Activated CD8-positive, alpha-beta T cell treated with anti-CD3 and anti-CD28 coated beads, Interleukin-2, amount 10 ng/mL, durations not matched to agents 7 days and 5 days (primary cell): ENCODE results near the gene RNF25. TPM values are rescaled to one million over a fixed set of nuclear protein-coding genes. Genes with fewer than 3 reads are reported as not detected.

ENCODE experiments used
- ATAC-seq: fragments of 150-1000 bp; cut with Tn5 transposase; one replicate; pipeline ENCODE4 v1.10.0; 2021; ENCODE audit warnings: moderate library complexity
- CTCF ChIA-PET: fragments of 350-600 bp; sonication (Branson Sonifier 250); formaldehyde crosslinking; loops from one replicate; lab custom pipeline; 2021; ENCODE audit warnings: antibody characterized with exemption; lab: Charles Lee
- POLR2A ChIA-PET: fragments of 350-600 bp; sonication (Branson Sonifier 250); formaldehyde crosslinking; loops from one replicate; lab custom pipeline; 2021; ENCODE audit warnings: antibody characterized with exemption; lab: Charles Lee
- DNase-seq: peaks from one replicate; pipeline ENCODE4 v3.0.0-alpha.2; 2020
- H3K27ac Mint-ChIP-seq: one replicate; pipeline ENCODE4 v1.8.0; 2021; ENCODE audit warnings: mild to moderate bottlenecking, mixed read lengths
- H3K27me3 Mint-ChIP-seq: one replicate; pipeline ENCODE4 v1.8.0; 2021; ENCODE audit warnings: low read depth, mixed read lengths
- H3K36me3 Mint-ChIP-seq: one replicate; pipeline ENCODE4 v1.8.0; 2021; ENCODE audit warnings: low read depth, mixed read lengths
- H3K4me1 Mint-ChIP-seq: one replicate; pipeline ENCODE4 v1.8.0; 2021; ENCODE audit warnings: low read depth, mixed read lengths
- H3K4me3 Mint-ChIP-seq: one replicate; pipeline ENCODE4 v1.8.0; 2021; ENCODE audit warnings: mild to moderate bottlenecking, mixed read lengths
- H3K9me3 Mint-ChIP-seq: one replicate; pipeline ENCODE4 v1.8.0; 2022; ENCODE audit warnings: mixed read lengths; ENCODE audit not compliant: insufficient read depth
- total RNA-seq, 2 experiments: library from RNA; stranded (reverse); gene quantifications; one replicate each; pipeline ENCODE4 v1.2.3, GENCODE V29; 2021

Gene RNF25
- total RNA-seq, 2 experiments from 2014 or later = 19.0 to 25.8 TPM

DNA sequence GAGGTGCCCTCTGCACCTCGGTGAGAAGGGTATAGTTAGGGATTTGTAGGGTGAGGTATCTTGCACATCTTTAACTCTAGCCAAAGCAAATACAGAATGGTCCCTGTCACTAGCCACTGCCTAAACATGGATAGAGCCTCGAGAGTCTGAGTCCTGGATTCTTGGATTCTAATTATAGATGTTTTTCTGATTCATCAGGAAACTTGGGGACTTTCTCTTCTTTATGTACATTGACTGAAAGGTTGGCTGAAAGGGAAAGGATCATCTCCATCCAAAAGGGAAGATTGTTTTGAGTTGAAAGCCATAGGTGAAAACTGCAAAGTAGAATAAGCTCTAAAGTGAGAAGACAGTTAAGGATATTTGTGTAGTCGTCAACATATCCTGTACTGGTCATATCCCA lies 8.3 kb upstream of the RNF25 start:
- ATAC-seq (no peak), DNase-seq (no peak)
- ChIA-PET CTCF (no interaction called here), POLR2A (no interaction called here)
- Mint-ChIP-seq H3K27me3 (no peaks in the 10 kb centered on the region), H3K36me3 (peaks cover 2% of the 10 kb centered on the region), H3K9me3 (no peaks in the 10 kb centered on the region), H3K4me3 (no peak overlapping the region), H3K27ac (no peak overlapping the region), H3K4me1 (no peaks in the 10 kb centered on the region)

GRCh38 chr2:218679119-218679518 lies 7.3 kb upstream of the RNF25 start:
- H3K27ac Mint-ChIP-seq = no peak overlapping the region
- DNase-seq (no peak), ATAC-seq (no peak)
- ChIA-PET POLR2A (no interaction called here), CTCF (interaction anchor here (3.0 kb wide), 1 partner anchor 8 kb away, joined by 13 read pairs; no protein-coding TSS in a partner anchor)
- no peaks in the 10 kb centered on the region for H3K36me3 Mint-ChIP-seq
- no peak overlapping the region for H3K4me3 Mint-ChIP-seq
- H3K27me3 Mint-ChIP-seq = no peaks in the 10 kb centered on the region
- H3K4me1 Mint-ChIP-seq = no peaks in the 10 kb centered on the region
- no peaks in the 10 kb centered on the region for H3K9me3 Mint-ChIP-seq

GRCh38 chr2:218671097-218671653 lies 627 bp downstream of the RNF25 start:
- ChIA-PET POLR2A (interaction anchor here (0.9 to 4.0 kb wide), 4 partner anchors 11 to 404 kb away, joined by 3 to 39 read pairs (median 3); partner anchors contain the start of genes BCS1L and ZNF142), CTCF (interaction anchor here (1.0 to 5.9 kb wide), 8 partner anchors 12 to 414 kb away, joined by 3 to 51 read pairs (median 8); partner anchors contain the start of genes BCS1L, TTLL4 and ZNF142)
- H3K9me3 Mint-ChIP-seq = no peaks in the 10 kb centered on the region

DNA sequence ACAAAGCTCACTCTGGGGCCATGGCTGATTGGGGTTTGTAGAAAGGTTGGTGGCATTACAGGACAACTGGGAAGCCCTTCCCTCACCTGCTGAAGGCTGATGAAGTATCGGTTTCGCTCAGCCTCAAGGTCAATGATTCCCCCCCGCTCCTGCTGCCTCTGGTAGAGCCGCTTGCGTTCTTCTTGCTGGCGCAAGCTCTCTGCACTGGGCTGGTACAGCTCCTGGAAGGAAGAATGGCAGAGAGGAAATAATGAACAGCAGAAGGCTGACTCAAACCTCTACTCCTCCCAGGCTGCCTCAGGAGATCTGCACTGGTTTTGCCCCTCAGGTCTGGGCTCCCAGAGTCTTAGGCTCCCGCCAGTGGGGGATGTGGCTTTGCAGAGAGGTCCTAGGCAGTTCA lies 7.1 kb downstream of the RNF25 start:
- ATAC-seq = no peak
- peaks cover 47% of the 10 kb centered on the region for H3K36me3 Mint-ChIP-seq
- no peak overlapping the region for H3K27ac Mint-ChIP-seq
- ChIA-PET POLR2A (no interaction called here), CTCF (no interaction called here)
- H3K27me3 Mint-ChIP-seq = no peaks in the 10 kb centered on the region
- no peaks in the 10 kb centered on the region for H3K9me3 Mint-ChIP-seq
- H3K4me3 Mint-ChIP-seq = no peak overlapping the region
- H3K4me1 Mint-ChIP-seq = peaks cover 11% of the 10 kb centered on the region
- DNase-seq = no peak

More at GRCh38 chr2:218671097-218671653, 627 bp downstream of the RNF25 start:
- DNase-seq (no peak), ATAC-seq (no peak)
- Mint-ChIP-seq H3K4me1 (peaks cover 26% of the 10 kb centered on the region), H3K27ac (peak overlapping the region; percentile 93), H3K36me3 (peaks cover 11% of the 10 kb centered on the region), H3K27me3 (no peaks in the 10 kb centered on the region), H3K4me3 (peak overlapping the region; percentile 88)

- Mint-ChIP-seq H3K4me3 (no peak overlapping the region), H3K36me3 (peaks cover 47% of the 10 kb centered on the region), H3K4me1 (peaks cover 14% of the 10 kb centered on the region), H3K9me3 (no peaks in the 10 kb centered on the region), H3K27me3 (no peaks in the 10 kb centered on the region), H3K27ac (no peak overlapping the region)
- ATAC-seq (no peak), DNase-seq (no peak)
- ChIA-PET POLR2A (no interaction called here), CTCF (no interaction called here)
Measured at GRCh38 chr2:218663901-218664300, 7.9 kb downstream of the RNF25 start.

DNA sequence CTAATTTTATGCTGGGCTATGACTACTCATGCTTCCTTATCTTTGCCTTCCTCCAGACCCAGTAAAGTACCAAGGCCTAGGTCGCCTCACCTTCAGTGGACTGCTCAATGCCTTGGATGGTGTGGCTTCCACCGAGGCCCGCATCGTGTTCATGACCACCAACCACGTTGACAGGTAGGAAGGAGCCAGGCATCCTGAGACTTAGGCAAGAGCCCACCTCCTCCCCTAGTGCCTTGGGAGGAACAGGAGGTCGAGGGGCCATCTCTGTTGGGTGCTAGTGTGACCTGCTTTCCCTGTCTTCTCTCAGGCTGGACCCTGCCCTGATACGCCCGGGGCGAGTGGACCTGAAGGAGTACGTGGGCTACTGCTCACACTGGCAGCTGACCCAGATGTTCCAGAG lies 9.0 kb downstream of the RNF25 start:
- ATAC-seq (no peak), DNase-seq (no peak)
- Mint-ChIP-seq H3K27me3 (no peaks in the 10 kb centered on the region), H3K4me3 (no peak overlapping the region), H3K9me3 (no peaks in the 10 kb centered on the region), H3K27ac (no peak overlapping the region), H3K36me3 (peaks cover 48% of the 10 kb centered on the region), H3K4me1 (peaks cover 21% of the 10 kb centered on the region)
- POLR2A ChIA-PET = no interaction called here
- CTCF ChIA-PET = interaction anchor here (1.4 kb wide), 1 partner anchor 17 kb away, joined by 3 read pairs; no protein-coding TSS in a partner anchor

GRCh38 chr2:218662377-218662776 lies 9.4 kb downstream of the RNF25 start:
- ChIA-PET CTCF (interaction anchor here (1.4 to 5.3 kb wide), 2 partner anchors 9 to 16 kb away, joined by 3 to 51 read pairs; partner anchors contain the start of genes RNF25 and STK36), POLR2A (no interaction called here)
- Mint-ChIP-seq H3K27me3 (no peaks in the 10 kb centered on the region), H3K4me1 (peaks cover 25% of the 10 kb centered on the region), H3K27ac (no peak overlapping the region), H3K9me3 (no peaks in the 10 kb centered on the region), H3K4me3 (no peak overlapping the region), H3K36me3 (peaks cover 48% of the 10 kb centered on the region)
- ATAC-seq = no peak
- DNase-seq = no peak

GRCh38 chr2:218659988-218660358 lies 11.8 kb downstream of the RNF25 start:
- no peaks in the 10 kb centered on the region for H3K9me3 Mint-ChIP-seq
- peak overlapping the region; percentile 90 for H3K27ac Mint-ChIP-seq
- H3K27me3 Mint-ChIP-seq = no peaks in the 10 kb centered on the region
- H3K4me3 Mint-ChIP-seq = peak overlapping the region; percentile 90
- H3K4me1 Mint-ChIP-seq = peaks cover 31% of the 10 kb centered on the region
- CTCF ChIA-PET = interaction anchor here (0.9 to 5.3 kb wide), 13 partner anchors 12 to 370 kb away, joined by 3 to 62 read pairs (median 5); partner anchors contain the start of genes RNF25, STK36 and TTLL4
- peaks cover 52% of the 10 kb centered on the region for H3K36me3 Mint-ChIP-seq
- ATAC-seq (no peak), DNase-seq (no peak)
- POLR2A ChIA-PET = interaction anchor here (0.8 to 3.6 kb wide), 6 partner anchors 10 to 261 kb away, joined by 3 to 39 read pairs (median 4); partner anchors contain the start of genes CTDSP1, RNF25 and STK36

- peaks cover 46% of the 10 kb centered on the region for H3K36me3 Mint-ChIP-seq
- ATAC-seq (peak; percentile 96), DNase-seq (peak; percentile 97)
- peak within 1 kb of the TSS; percentile 90 for H3K4me3 Mint-ChIP-seq
- H3K27me3 Mint-ChIP-seq = no peaks in the 10 kb centered on the region
- H3K4me1 Mint-ChIP-seq = peaks cover 31% of the 10 kb centered on the region
- ChIA-PET POLR2A (interaction anchor here (0.7 to 3.6 kb wide), 9 partner anchors 10 to 260 kb away, joined by 3 to 39 read pairs (median 3); partner anchors contain the start of genes CTDSP1, RNF25 and STK36), CTCF (interaction anchor here (0.9 to 5.3 kb wide), 19 partner anchors 8 to 429 kb away, joined by 3 to 62 read pairs (median 4); partner anchors contain the start of genes RNF25, STK36 and TTLL4)
- peak within 1 kb of the TSS; percentile 90 for H3K27ac Mint-ChIP-seq
- H3K9me3 Mint-ChIP-seq = no peaks in the 10 kb centered on the region
Measured at GRCh38 chr2:218659258-218659987, 12.4 kb downstream of the RNF25 start, which contains the start of the genes BCS1L and ZNF142. Gene BCS1L, plus strand, starts transcription at chr2:218659683. Its CDS starts 1,305 bp downstream, at chr2:218660988. Gene ZNF142, minus strand, starts transcription at chr2:218659623. Its CDS starts 3,194 bp downstream, at chr2:218656429.

GRCh38 chr2:218658671-218659257 lies 13.0 kb downstream of the RNF25 start:
- peak; percentile 68 for DNase-seq
- Mint-ChIP-seq H3K27me3 (no peaks in the 10 kb centered on the region), H3K36me3 (peaks cover 44% of the 10 kb centered on the region), H3K4me1 (peaks cover 31% of the 10 kb centered on the region), H3K27ac (peak overlapping the region; percentile 90), H3K4me3 (peak overlapping the region; percentile 90), H3K9me3 (no peaks in the 10 kb centered on the region)
- CTCF ChIA-PET = interaction anchor here (0.8 to 5.3 kb wide), 19 partner anchors 9 to 428 kb away, joined by 3 to 62 read pairs (median 4); partner anchors contain the start of genes RNF25, STK36 and TTLL4
- POLR2A ChIA-PET = interaction anchor here (0.7 to 3.6 kb wide), 8 partner anchors 11 to 260 kb away, joined by 3 to 39 read pairs (median 3); partner anchors contain the start of genes CTDSP1, RNF25 and STK36
- ATAC-seq = peak; percentile 54

DNA sequence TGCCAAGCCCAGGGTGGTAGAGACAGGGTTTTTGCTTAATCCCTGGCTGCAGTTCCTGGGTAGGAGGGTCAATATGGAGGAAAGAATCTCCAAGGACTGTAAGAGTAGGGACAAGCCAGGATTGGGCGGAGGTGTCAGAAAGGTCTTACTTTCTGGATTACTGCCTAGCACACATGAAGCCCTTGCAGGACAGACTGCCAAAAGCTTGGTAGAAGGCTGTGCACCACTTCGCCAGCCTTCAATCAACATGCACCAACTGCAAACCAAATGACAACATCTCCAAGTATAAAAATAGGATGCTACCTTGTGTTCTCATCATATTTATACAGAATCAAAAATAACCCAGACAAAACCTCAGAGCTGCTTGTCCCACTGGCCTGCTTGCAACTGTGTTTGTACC lies 16.1 kb downstream of the RNF25 start:
- no peaks in the 10 kb centered on the region for H3K9me3 Mint-ChIP-seq
- ATAC-seq (no peak), DNase-seq (no peak)
- CTCF ChIA-PET = interaction anchor here (1.8 to 2.2 kb wide), 2 partner anchors 15 to 192 kb away, joined by 5 read pairs; no protein-coding TSS in a partner anchor
- no peak overlapping the region for H3K27ac Mint-ChIP-seq
- POLR2A ChIA-PET = interaction anchor here (0.8 kb wide), 1 partner anchor 386 kb away, joined by 4 read pairs; the partner anchor contains the start of genes AAMP and PNKD
- peaks cover 27% of the 10 kb centered on the region for H3K4me1 Mint-ChIP-seq
- H3K36me3 Mint-ChIP-seq = peaks cover 37% of the 10 kb centered on the region
- H3K4me3 Mint-ChIP-seq = no peak overlapping the region
- H3K27me3 Mint-ChIP-seq = no peaks in the 10 kb centered on the region
